IMR-90 (cell line): ENCODE data around the gene ZNF467. TPM values are rescaled to one million over a fixed set of nuclear protein-coding genes. Genes with fewer than 3 reads are reported as not detected.

ENCODE experiments used
- ATAC-seq: fragments of 200-7000 bp; cut with Tn5 transposase; 2 replicates; pipeline ENCODE4 v1.9.1; 2020; ENCODE audit warnings: low read depth, mild to moderate bottlenecking, moderate library complexity
- BruUV-seq: library from RNA; stranded (reverse); fragments of 400-500 nt; replicated peaks from 2 replicates; lab custom pipeline; 2021; lab: Mats Ljungman, UMichigan
- CTCF ChIA-PET: fragments of 300-600 bp; formaldehyde crosslinking; extraction: SDS; loops from one replicate; lab custom pipeline; 2021; ENCODE audit warnings: antibody characterized with exemption; lab: Yijun Ruan, JAX
- POLR2A ChIA-PET: fragments of 300-600 bp; sonication (Branson Sonifier 250); formaldehyde crosslinking; loops from one replicate; lab custom pipeline; 2022; ENCODE audit warnings: antibody characterized with exemption; ENCODE audit not compliant: unreplicated experiment; lab: Charles Lee
- DNase-seq: peaks from one replicate; pipeline ENCODE4 v3.0.0; 2013
- H2AFZ ChIP-seq: replicated peaks from 2 replicates; pipeline ENCODE3; 2013; ENCODE audit warnings: low read length, mild to moderate bottlenecking; ENCODE audit not compliant: poor library complexity
- H2AK5ac ChIP-seq: 2 replicates; pipeline ENCODE4 v1.6.1; 2013; ENCODE audit warnings: low read depth, low read length, inconsistent platforms
- H2AK9ac ChIP-seq: replicated peaks from 2 replicates; pipeline ENCODE3; 2013; ENCODE audit warnings: mild to moderate bottlenecking, low read depth, low read length, moderate library complexity; ENCODE audit not compliant: poor library complexity
- H2BK120ac ChIP-seq: 2 replicates; pipeline ENCODE4 v1.6.1; 2013; ENCODE audit warnings: low read depth, low read length, inconsistent platforms
- H2BK15ac ChIP-seq: 3 replicates; pipeline ENCODE4 v1.6.1; 2013; ENCODE audit warnings: low read depth, low read length, inconsistent platforms
- H2BK20ac ChIP-seq: 2 replicates; pipeline ENCODE4 v1.6.1; 2013; ENCODE audit warnings: low read depth, mild to moderate bottlenecking, inconsistent platforms, low read length, moderate library complexity
- H2BK5ac ChIP-seq: 2 replicates; pipeline ENCODE4 v1.6.1; 2013; ENCODE audit warnings: mild to moderate bottlenecking, low read depth, low read length, inconsistent platforms; ENCODE audit not compliant: poor library complexity, severe bottlenecking
- H3K14ac ChIP-seq: replicated peaks from 2 replicates; pipeline ENCODE4 v1.6.1; 2013; ENCODE audit warnings: low read depth, low read length, inconsistent platforms
- H3K18ac ChIP-seq: 2 replicates; pipeline ENCODE4 v1.6.1; 2013; ENCODE audit warnings: low read depth, low read length, control low read depth
- H3K23ac ChIP-seq: 2 replicates; pipeline ENCODE4 v1.6.1; 2013; ENCODE audit warnings: low read depth, low read length, inconsistent platforms
- H3K27ac ChIP-seq: 2 replicates; pipeline ENCODE4 v1.5.1; 2013; ENCODE audit warnings: mild to moderate bottlenecking, control low read depth, low read length; ENCODE audit not compliant: insufficient read depth
- H3K27me3 ChIP-seq: 2 replicates; pipeline ENCODE4 v1.6.1; 2013; ENCODE audit warnings: low read length; ENCODE audit not compliant: control insufficient read depth, insufficient read depth
- H3K36me3 ChIP-seq: 2 replicates; pipeline ENCODE4 v1.6.1; 2013; ENCODE audit warnings: low read length, mixed read lengths; ENCODE audit not compliant: control insufficient read depth, insufficient read depth
- H3K4ac ChIP-seq: 2 replicates; pipeline ENCODE4 v1.6.1; 2013; ENCODE audit warnings: low read depth, low read length, inconsistent platforms
- H3K4me1 ChIP-seq: 2 replicates; pipeline ENCODE4 v1.6.1; 2013; ENCODE audit warnings: low read length, mixed read lengths; ENCODE audit not compliant: control insufficient read depth, insufficient read depth
- H3K4me2 ChIP-seq: 2 replicates; pipeline ENCODE4 v1.6.1; 2013; ENCODE audit warnings: low read depth, mild to moderate bottlenecking, control low read depth, low read length, moderate library complexity
- H3K4me3 ChIP-seq: 2 replicates; pipeline ENCODE4 v1.5.1; 2013; ENCODE audit warnings: low read depth, mild to moderate bottlenecking, control low read depth, low read length, moderate library complexity; ENCODE audit not compliant: insufficient read depth
- H3K56ac ChIP-seq: 2 replicates; pipeline ENCODE4 v1.6.1; 2013; ENCODE audit warnings: low read length, inconsistent platforms; ENCODE audit not compliant: insufficient read depth; ENCODE audit errors: extremely low read depth
- H3K79me1 ChIP-seq, 2 experiments: 2 replicates each; pipeline ENCODE4 v1.6.1; 2013; ENCODE audit warnings: low read length in 2 of 2, inconsistent platforms in 1 of 2, low read depth in 1 of 2
- H3K9ac ChIP-seq: 2 replicates; pipeline ENCODE4 v1.6.1; 2013; ENCODE audit warnings: low read depth, low read length, control low read depth
- H3K9me1 ChIP-seq: 2 replicates; pipeline ENCODE4 v1.6.1; 2013; ENCODE audit warnings: low read length, inconsistent platforms; ENCODE audit not compliant: insufficient read depth
- H3K9me3 ChIP-seq: 2 replicates; pipeline ENCODE4 v1.6.1; 2013; ENCODE audit warnings: low read length; ENCODE audit not compliant: control insufficient read depth, insufficient read depth
- H4K20me1 ChIP-seq: 2 replicates; pipeline ENCODE4 v1.6.1; 2013; ENCODE audit warnings: low read length, inconsistent platforms; ENCODE audit not compliant: insufficient read depth
- H4K5ac ChIP-seq: 2 replicates; pipeline ENCODE4 v1.6.1; 2013; ENCODE audit warnings: mild to moderate bottlenecking, low read depth, low read length, control low read depth
- H4K8ac ChIP-seq, 2 experiments: 2 replicates each; pipeline ENCODE4 v1.6.1; 2013; ENCODE audit warnings: low read depth in 2 of 2, low read length in 2 of 2, control low read depth in 1 of 2, inconsistent platforms in 1 of 2
- H4K91ac ChIP-seq: 2 replicates; pipeline ENCODE4 v1.6.1; 2013; ENCODE audit warnings: low read depth, low read length, inconsistent platforms; ENCODE audit not compliant: insufficient read depth
- BHLHE40 ChIP-seq: fragments of 150-350 bp; IDR thresholded peaks from 2 replicates; pipeline ENCODE4 v1.6.1; 2016; ENCODE audit warnings: mild to moderate bottlenecking, low read depth, low read length
- CEBPB ChIP-seq: IDR thresholded peaks from 2 replicates; pipeline ENCODE4 v1.6.1; 2012; ENCODE audit warnings: low read depth, low read length, improper control_type of control experiment
- CHD1 ChIP-seq: IDR thresholded peaks from 2 replicates; pipeline ENCODE4 v1.6.1; 2012; ENCODE audit warnings: low read depth, low read length, improper control_type of control experiment
- ELK1 ChIP-seq: fragments of 150-350 bp; IDR thresholded peaks from 2 replicates; pipeline ENCODE4 v1.6.1; 2016; ENCODE audit warnings: low read depth, mild to moderate bottlenecking, low read length, moderate library complexity, borderline replicate concordance
- FOS ChIP-seq: fragments of 150-350 bp; IDR thresholded peaks from 2 replicates; pipeline ENCODE4 v1.6.1; 2016; ENCODE audit warnings: low read depth, low read length
- MAFK ChIP-seq: IDR thresholded peaks from 2 replicates; pipeline ENCODE4 v1.6.1; 2012; ENCODE audit warnings: low read depth, low read length, improper control_type of control experiment
- MAZ ChIP-seq: IDR thresholded peaks from 2 replicates; pipeline ENCODE4 v1.6.1; 2012; ENCODE audit warnings: low read depth, mild to moderate bottlenecking, low read length, improper control_type of control experiment, moderate library complexity, borderline replicate concordance
- NFE2L2 ChIP-seq: fragments of 150-350 bp; IDR thresholded peaks from 2 replicates; pipeline ENCODE4 v1.6.1; 2016; ENCODE audit warnings: low read depth, mild to moderate bottlenecking, low read length
- RAD21 ChIP-seq: IDR thresholded peaks from 2 replicates; pipeline ENCODE4 v1.6.1; 2012; ENCODE audit warnings: low read length, improper control_type of control experiment
- RCOR1 ChIP-seq: IDR thresholded peaks from 2 replicates; pipeline ENCODE4 v1.6.1; 2012; ENCODE audit warnings: mild to moderate bottlenecking, low read length, improper control_type of control experiment; ENCODE audit not compliant: insufficient replicate concordance
- RFX5 ChIP-seq: IDR thresholded peaks from 2 replicates; pipeline ENCODE4 v1.8.0; 2012; ENCODE audit warnings: low read depth, mild to moderate bottlenecking, low read length, moderate library complexity
- SMC3 ChIP-seq: fragments of 150-350 bp; IDR thresholded peaks from 2 replicates; pipeline ENCODE4 v1.6.1; 2016; ENCODE audit warnings: low read depth, mild to moderate bottlenecking, antibody characterized with exemption, low read length, moderate library complexity
- USF2 ChIP-seq: fragments of 150-350 bp; IDR thresholded peaks from 2 replicates; pipeline ENCODE4 v1.6.1; 2017; ENCODE audit warnings: mild to moderate bottlenecking, antibody characterized with exemption, low read length, low read depth
- WGBS, 2 experiments: methylation state at CpG; one replicate each; pipeline versions ENCODE4 v1.1.5 to v1.1.7; 2013; ENCODE audit warnings: missing lambda C conversion rate in 2 of 2; ENCODE audit not compliant: insufficient read length in 1 of 2; ENCODE audit errors: extremely low coverage in 2 of 2; 5-methylcytosine and 5-hydroxymethylcytosine counted together
- dilution Hi-C: fragments of 300-500 bp; cut with HindIII; formaldehyde crosslinking; loops from one replicate; pipeline ENCODE4 v1.14.3; 2018; ENCODE audit warnings: low sequenced_read_pairs; ENCODE audit not compliant: unreplicated experiment
- in situ Hi-C: fragments of 300-500 bp; cut with MboI; formaldehyde crosslinking; loops from 3 replicates; pipeline ENCODE4 v1.14.3; 2019; ENCODE audit warnings: low sequenced_read_pairs, inconsistent platforms, mixed read lengths
- intact Hi-C: fragments of 100-400 bp; cut with micrococcal nuclease; formaldehyde crosslinking; loops from 2 replicates; pipeline ENCODE4 v1.10.0; 2022
- polyA plus RNA-seq, 3 experiments: library from polyadenylated mRNA; depleted of rRNA; stranded (reverse); fragments of >200 nt; gene quantifications; 2 replicates each; pipeline ENCODE4 v1.2.3, GENCODE V29; 2012; ENCODE audit warnings: low replicate concordance in 1 of 3
- total RNA-seq: library from RNA; depleted of rRNA; stranded (reverse); fragments of >200 nt; gene quantifications from 2 replicates; pipeline ENCODE4 v1.2.3, GENCODE V29; 2012

The ZNF467 gene
- total and polyA plus RNA-seq, 2 of the 4 experiments (the other 2 are of a cell fraction) = 0.67 TPM; not detected in 1

- Histone ChIP-seq H3K9me3 (no peaks in the 10 kb centered on the region; the same call in 1 of the 2 replicates), H3K56ac (no peak overlapping the region), H2BK5ac (no peak overlapping the region), H2BK120ac (no peak overlapping the region), H3K14ac (no peak overlapping the region), H3K9ac (no peak overlapping the region), H3K4me2 (no peak overlapping the region), H3K23ac (no peak overlapping the region), H2BK20ac (no peak overlapping the region), H3K36me3 (no peaks in the 10 kb centered on the region), H4K20me1 (no peaks in the 10 kb centered on the region), H4K5ac (no peak overlapping the region), H3K9me1 (no peaks in the 10 kb centered on the region), H3K4ac (no peak overlapping the region), H4K91ac (no peak overlapping the region), H4K8ac (no peak overlapping the region), H3K4me1 (no peaks in the 10 kb centered on the region), H2AK9ac (no peak overlapping the region), H3K4me3 (no peak overlapping the region), H2BK15ac (no peak overlapping the region), H3K18ac (no peak overlapping the region), H2AFZ (no peak overlapping the region), H3K27me3 (peaks cover 23% of the 10 kb centered on the region), H3K27ac (no peak overlapping the region), H3K79me1 (no peaks in the 10 kb centered on the region), H2AK5ac (no peak overlapping the region)
- CTCF ChIA-PET = no interaction called here
- TF ChIP-seq CEBPB (no peak), RFX5 (no peak), NFE2L2 (no peak), CHD1 (no peak), MAZ (no peak), ELK1 (no peak), RAD21 (no peak), RCOR1 (no peak), USF2 (no peak), FOS (no peak), SMC3 (no peak), BHLHE40 (no peak), MAFK (no peak)
- in situ Hi-C loops = no loop called here
- no peak for DNase-seq
- no peak for ATAC-seq
- intact Hi-C loops = no loop called here
- POLR2A ChIA-PET = interaction anchor here (0.6 kb wide), 1 partner anchor 41 kb away, joined by 3 read pairs; no protein-coding TSS in a partner anchor
- 72% methylated on average over 5 of the region's 10 CpGs; no CpG with 5 or more reads in 1 of the 2 experiments for WGBS, 2 experiments
- BruUV-seq = no TSS peak
- dilution Hi-C loops = no loop called here
These were observed 10.8 kb downstream of the ZNF467 start for GRCh38 chr7:149762610-149763009.
